ENCODE measurements around the gene LYRM2.
"Not testable (repeated sequence)": the region's sequence is repeated elsewhere in the genome, so short reads cannot be mapped to it uniquely, and the experiment has no call there.

Gene LYRM2

GRCh38 chr6:89650579-89650978, 12.0 kb upstream of the LYRM2 start:
- no peak for DNase-seq (ENCODE audit: low read depth)
- TF ChIP-seq CTCF (IDR thresholded peaks at IDR 0.05; ENCODE audit: control insufficient read depth, extremely low read depth, insufficient read depth) = no peak
- no peak overlapping the region for H3K4me3 ChIP-seq (ENCODE audit: low read depth, low read length)

- no peak overlapping the region for H3K4me3 ChIP-seq (ENCODE audit: low read depth, low read length)
- no peak for DNase-seq (ENCODE audit: low read depth)
- TF ChIP-seq CTCF (IDR thresholded peaks at IDR 0.05; ENCODE audit: control insufficient read depth, extremely low read depth, insufficient read depth) = no peak
Measured at GRCh38 chr6:89649682-89650081, 11.1 kb upstream of the LYRM2 start.

GRCh38 chr6:89644864-89645263, 6.3 kb upstream of the LYRM2 start:
- no peak for DNase-seq (ENCODE audit: low read depth)
- H3K4me3 ChIP-seq (ENCODE audit: low read depth, low read length) = no peak overlapping the region
- no peak for TF ChIP-seq CTCF (IDR thresholded peaks at IDR 0.05; ENCODE audit: control insufficient read depth, extremely low read depth, insufficient read depth)

- no peak overlapping the region for H3K4me3 ChIP-seq (ENCODE audit: low read depth, low read length)
- DNase-seq (ENCODE audit: low read depth) = no peak
- TF ChIP-seq CTCF (IDR thresholded peaks at IDR 0.05; ENCODE audit: control insufficient read depth, extremely low read depth, insufficient read depth) = no peak
Measured at GRCh38 chr6:89643406-89643805, 4.9 kb upstream of the LYRM2 start.

GRCh38 chr6:89642956-89643355, 4.4 kb upstream of the LYRM2 start:
- DNase-seq (ENCODE audit: low read depth) = no peak
- no peak overlapping the region for H3K4me3 ChIP-seq (ENCODE audit: low read depth, low read length)
- no peak for TF ChIP-seq CTCF (IDR thresholded peaks at IDR 0.05; ENCODE audit: control insufficient read depth, extremely low read depth, insufficient read depth)

GRCh38 chr6:89641581-89641980, 3.0 kb upstream of the LYRM2 start:
- not testable (repeated sequence) for DNase-seq (ENCODE audit: low read depth); H3K4me3 ChIP-seq (ENCODE audit: low read depth, low read length)

- no peak for DNase-seq (ENCODE audit: low read depth)
- no peak overlapping the region for H3K4me3 ChIP-seq (ENCODE audit: low read depth, low read length)
- no peak for TF ChIP-seq CTCF (IDR thresholded peaks at IDR 0.05; ENCODE audit: control insufficient read depth, extremely low read depth, insufficient read depth)
Measured at GRCh38 chr6:89640804-89641203, 2.3 kb upstream of the LYRM2 start.

GRCh38 chr6:89637960-89638319, 607 bp downstream of the LYRM2 start:
- peak overlapping the region; percentile 63 for H3K4me3 ChIP-seq (ENCODE audit: low read depth, low read length)
- no peak for TF ChIP-seq CTCF (IDR thresholded peaks at IDR 0.05; ENCODE audit: control insufficient read depth, extremely low read depth, insufficient read depth)
- DNase-seq (ENCODE audit: low read depth) = no peak

GRCh38 chr6:89636412-89636811, 2.1 kb downstream of the LYRM2 start:
- not testable (repeated sequence) for DNase-seq (ENCODE audit: low read depth); H3K4me3 ChIP-seq (ENCODE audit: low read depth, low read length)
